AG10803 (cell line): ENCODE measurements around the gene MOB1A.
A peak's percentile ranks its signal among the peaks of the same experiment; 100 is the strongest.

Source experiments
- DNase-seq: peaks from one replicate; pipeline ENCODE4 v3.0.0; 2010; ENCODE audit warnings: low read depth
- H3K4me3 ChIP-seq: 2 replicates; pipeline ENCODE4 v1.5.1; 2011; ENCODE audit warnings: mild to moderate bottlenecking, low read length, control low read depth
- TF ChIP-seq, protein P1 (sequence below): conservative IDR thresholded peaks from 2 replicates; pipeline ENCODE4 v1.5.1; 2011; ENCODE audit warnings: mild to moderate bottlenecking, low read length, control low read depth, inconsistent platforms

MOB1A gene

GRCh38 chr2:74149570-74150319 lies 28.9 kb downstream of the MOB1A start:
- no peak for DNase-seq
- no peak overlapping the region for H3K4me3 ChIP-seq
- TF ChIP-seq, protein P1, sequence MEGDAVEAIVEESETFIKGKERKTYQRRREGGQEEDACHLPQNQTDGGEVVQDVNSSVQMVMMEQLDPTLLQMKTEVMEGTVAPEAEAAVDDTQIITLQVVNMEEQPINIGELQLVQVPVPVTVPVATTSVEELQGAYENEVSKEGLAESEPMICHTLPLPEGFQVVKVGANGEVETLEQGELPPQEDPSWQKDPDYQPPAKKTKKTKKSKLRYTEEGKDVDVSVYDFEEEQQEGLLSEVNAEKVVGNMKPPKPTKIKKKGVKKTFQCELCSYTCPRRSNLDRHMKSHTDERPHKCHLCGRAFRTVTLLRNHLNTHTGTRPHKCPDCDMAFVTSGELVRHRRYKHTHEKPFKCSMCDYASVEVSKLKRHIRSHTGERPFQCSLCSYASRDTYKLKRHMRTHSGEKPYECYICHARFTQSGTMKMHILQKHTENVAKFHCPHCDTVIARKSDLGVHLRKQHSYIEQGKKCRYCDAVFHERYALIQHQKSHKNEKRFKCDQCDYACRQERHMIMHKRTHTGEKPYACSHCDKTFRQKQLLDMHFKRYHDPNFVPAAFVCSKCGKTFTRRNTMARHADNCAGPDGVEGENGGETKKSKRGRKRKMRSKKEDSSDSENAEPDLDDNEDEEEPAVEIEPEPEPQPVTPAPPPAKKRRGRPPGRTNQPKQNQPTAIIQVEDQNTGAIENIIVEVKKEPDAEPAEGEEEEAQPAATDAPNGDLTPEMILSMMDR: no peak

DNA sequence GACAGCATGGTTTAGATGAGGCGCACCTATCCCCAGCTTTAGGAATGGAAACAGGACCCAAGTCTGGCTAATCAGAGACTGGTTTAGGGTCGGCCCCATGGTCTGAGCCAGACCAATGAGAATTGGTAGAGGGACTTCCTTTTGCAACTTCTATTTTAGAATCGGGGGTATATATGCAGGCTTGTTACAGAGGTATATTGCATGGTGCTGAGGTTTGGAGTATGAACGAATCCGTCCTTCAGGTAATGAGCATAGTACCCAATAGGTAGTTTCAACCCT lies 29.5 kb downstream of the MOB1A start:
- no peak overlapping the region for H3K4me3 ChIP-seq
- DNase-seq: no peak
- TF ChIP-seq, protein P1: no peak

- TF ChIP-seq, protein P1: no peak
- peak overlapping the region; percentile 78 for H3K4me3 ChIP-seq
- DNase-seq: no peak
Observed at GRCh38 chr2:74148457-74149246, 30.0 kb downstream of the MOB1A start.

DNA sequence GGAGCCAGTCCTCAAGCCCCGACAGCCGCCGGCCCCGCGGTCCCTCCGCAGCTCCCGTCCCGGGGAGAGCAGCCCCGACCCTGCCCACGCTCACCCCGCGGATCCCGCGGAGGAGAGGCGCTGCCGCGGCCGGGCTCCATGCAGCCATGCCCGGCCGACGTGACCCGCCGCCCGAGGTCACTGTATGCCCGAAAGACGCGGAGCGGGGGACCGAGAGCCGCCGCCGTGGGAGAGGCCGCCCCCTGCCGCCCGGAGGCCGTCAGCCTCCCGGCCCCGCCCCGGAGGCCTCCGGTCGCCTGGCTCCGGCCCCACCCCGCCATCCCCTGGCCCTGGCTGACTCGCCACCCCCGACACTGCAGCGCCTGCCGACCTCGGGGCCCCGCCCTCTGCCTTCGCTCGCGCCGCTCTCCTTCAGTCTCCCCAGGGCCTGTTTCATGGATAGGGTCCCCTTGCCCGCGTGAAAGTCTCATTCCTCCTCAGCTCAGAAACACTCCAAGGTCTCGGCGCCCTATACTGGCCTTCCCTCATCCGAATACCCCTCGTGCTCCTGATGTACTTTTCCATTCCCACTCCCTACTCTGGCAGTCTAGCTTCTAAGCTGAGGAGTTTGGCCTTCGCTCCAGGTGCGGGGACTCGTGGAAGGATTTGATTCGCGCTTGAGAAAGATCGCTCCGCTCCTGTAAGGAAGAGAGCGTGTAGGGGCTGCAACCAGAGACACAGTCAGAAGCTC lies 30.8 kb downstream of the MOB1A start, which contains the start of gene BOLA3:
TSS of gene BOLA3 (minus strand) at position 186 of the 730 bp plus-strand sequence. CDS start at position 148, 38 bp downstream.
- H3K4me3 ChIP-seq: peak within 1 kb of the TSS; percentile 78
- TF ChIP-seq, protein P1: peak; percentile 40
- peak; percentile 68 for DNase-seq

DNA sequence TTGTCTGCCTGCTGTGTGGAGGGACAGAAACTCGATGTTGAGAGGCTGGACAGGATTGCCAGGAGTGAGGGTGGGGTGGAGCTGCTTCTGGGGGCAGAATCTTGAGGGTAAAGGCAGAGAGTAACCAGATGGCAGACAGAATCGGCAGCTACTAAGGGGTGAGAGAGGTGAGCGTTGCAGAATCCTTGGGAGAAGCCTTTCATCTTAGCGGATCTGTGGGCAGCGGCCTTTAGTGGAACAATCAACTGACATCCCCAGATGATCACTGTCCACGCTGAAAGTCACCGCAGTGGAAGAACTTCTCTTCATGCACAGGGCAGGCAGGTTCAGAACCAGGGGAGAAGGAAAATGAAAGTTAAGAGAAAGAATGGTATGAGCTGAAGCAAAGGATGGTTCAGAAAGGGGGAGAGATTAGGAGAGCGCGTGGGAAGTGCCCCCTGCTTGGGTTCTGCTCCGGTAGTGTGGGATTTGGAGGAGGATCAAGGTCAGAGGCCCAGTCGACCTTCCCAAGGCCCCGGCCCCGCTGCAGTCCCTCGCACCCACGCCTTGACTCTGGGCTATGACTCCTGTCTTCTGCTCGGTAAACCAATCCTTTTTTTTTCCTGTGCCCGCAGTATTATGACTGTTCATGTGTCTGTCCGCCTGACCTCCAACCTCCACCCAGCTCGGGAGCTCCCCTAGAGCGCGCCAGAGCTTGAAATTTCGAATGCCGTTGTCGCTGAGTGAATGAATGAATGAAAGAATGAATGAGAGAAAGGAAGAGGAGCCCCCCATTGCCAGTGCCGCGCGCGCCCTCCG lies 31.6 kb downstream of the MOB1A start:
- H3K4me3 ChIP-seq: peak overlapping the region; percentile 78
- TF ChIP-seq, protein P1: no peak
- DNase-seq: peak; percentile 35

- TF ChIP-seq, protein P1: no peak
Observed at GRCh38 chr2:74142340-74142739, 36.3 kb downstream of the MOB1A start.

More at GRCh38 chr2:74142340-74142739, 36.3 kb downstream of the MOB1A start:
- no peak overlapping the region for H3K4me3 ChIP-seq
- no peak for DNase-seq
